H1 (cell line): ENCODE measurements around the gene ASF1A. TPM values are rescaled to one million over a fixed set of nuclear protein-coding genes. Genes with fewer than 3 reads are reported as not detected.

Experiments used
- FOSL1 ChIP-seq: IDR thresholded peaks from 2 replicates; pipeline ENCODE4 v1.6.1; 2011; ENCODE audit warnings: mild to moderate bottlenecking, low read depth, low read length, moderate library complexity; ENCODE audit not compliant: insufficient read depth
- SAP30 ChIP-seq: fragments of 300-600 bp; sonication (generic); IDR thresholded peaks from 2 replicates; pipeline ENCODE4 v1.7.1; 2012; ENCODE audit warnings: low read length, moderate library complexity, mild to moderate bottlenecking, inconsistent platforms; ENCODE audit not compliant: insufficient read depth, insufficient replicate concordance
- polyA plus RNA-seq, 7 experiments: library from polyadenylated mRNA; depleted of rRNA in 3 of 7; stranded (reverse) in 5 of 7; unstranded in 2 of 7; fragments of >200 nt in 5 of 7; fragments of 200-250 nt in 2 of 7; gene quantifications; 1 replicate in 5 of 7; 2 replicates in 1 of 7; 4 replicates in 1 of 7; pipeline versions ENCODE4 v1.2.1 to v1.2.3, GENCODE V29; 2011 to 2013; ENCODE audit warnings: missing spikeins in 2 of 7, mixed read lengths in 2 of 7
- total RNA-seq: library from RNA; stranded (reverse); fragmentation: NEBNext Ultra II Directional; extraction: Animal tissue kit (Norgen Biotek cat#: 25700); gene quantifications from 2 replicates; pipeline ENCODE4 v1.2.1, GENCODE V29; 2021

The ASF1A gene
- total and polyA plus RNA-seq, 2 of the 8 experiments (the other 6 are each of a cell fraction or from before 2014, with no cell fraction given) = 11.4 to 50.2 TPM

- TF ChIP-seq SAP30 (no peak), FOSL1 (no peak)
- TF ChIP-seq, all 59 proteins: peak for 0
Measured at GRCh38 chr6:118860363-118860762, 33.6 kb upstream of the ASF1A start (continued).
